ENCODE measurements around the gene SLFNL1. TPM values are rescaled to one million over a fixed set of nuclear protein-coding genes. Genes with fewer than 3 reads are reported as not detected.

The SLFNL1 gene
- total and polyA plus RNA-seq, 9 donors: 0.05 to 1.2 (median 0.62) TPM

DNA sequence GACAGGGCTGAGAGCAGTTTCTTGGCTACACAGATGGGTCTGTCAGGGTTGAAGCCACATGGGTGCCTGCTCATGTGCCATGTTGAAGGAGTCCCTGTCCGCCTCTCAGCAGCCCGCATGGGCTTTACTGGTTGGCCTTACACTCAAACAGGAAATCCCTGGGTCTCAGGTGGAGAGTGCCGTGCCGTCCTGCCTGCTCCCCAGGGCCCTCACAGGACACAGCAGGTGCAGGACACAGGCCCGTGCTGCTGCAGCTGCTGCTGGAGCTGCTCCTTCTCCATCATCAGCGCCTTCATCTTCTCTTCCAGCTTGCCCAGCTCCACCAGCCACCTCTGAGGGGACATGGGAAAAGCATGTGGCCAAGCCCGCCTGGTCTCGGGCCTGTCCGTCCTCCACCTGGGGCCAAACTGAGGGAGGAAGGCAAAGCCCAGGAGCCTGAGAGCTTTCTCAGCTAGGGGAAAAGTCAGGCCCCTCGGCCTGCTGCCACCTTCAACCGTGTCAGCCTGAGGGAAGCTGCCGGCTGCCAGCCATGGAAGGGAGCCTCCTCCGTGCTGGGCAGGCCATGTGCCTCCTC, 5.5 kb downstream of the SLFNL1 start:
- H3K36me3 ChIP-seq: no peaks in the 10 kb centered on the region
- TF ChIP-seq POLR2A (IDR thresholded peaks at IDR 0.05): no peak
- TF ChIP-seq EP300 (IDR thresholded peaks at IDR 0.05): no peak
- TF ChIP-seq, protein P1, sequence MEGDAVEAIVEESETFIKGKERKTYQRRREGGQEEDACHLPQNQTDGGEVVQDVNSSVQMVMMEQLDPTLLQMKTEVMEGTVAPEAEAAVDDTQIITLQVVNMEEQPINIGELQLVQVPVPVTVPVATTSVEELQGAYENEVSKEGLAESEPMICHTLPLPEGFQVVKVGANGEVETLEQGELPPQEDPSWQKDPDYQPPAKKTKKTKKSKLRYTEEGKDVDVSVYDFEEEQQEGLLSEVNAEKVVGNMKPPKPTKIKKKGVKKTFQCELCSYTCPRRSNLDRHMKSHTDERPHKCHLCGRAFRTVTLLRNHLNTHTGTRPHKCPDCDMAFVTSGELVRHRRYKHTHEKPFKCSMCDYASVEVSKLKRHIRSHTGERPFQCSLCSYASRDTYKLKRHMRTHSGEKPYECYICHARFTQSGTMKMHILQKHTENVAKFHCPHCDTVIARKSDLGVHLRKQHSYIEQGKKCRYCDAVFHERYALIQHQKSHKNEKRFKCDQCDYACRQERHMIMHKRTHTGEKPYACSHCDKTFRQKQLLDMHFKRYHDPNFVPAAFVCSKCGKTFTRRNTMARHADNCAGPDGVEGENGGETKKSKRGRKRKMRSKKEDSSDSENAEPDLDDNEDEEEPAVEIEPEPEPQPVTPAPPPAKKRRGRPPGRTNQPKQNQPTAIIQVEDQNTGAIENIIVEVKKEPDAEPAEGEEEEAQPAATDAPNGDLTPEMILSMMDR (IDR thresholded peaks at IDR 0.05): no peak
- no peak overlapping the region for H3K4me3 ChIP-seq
- H3K4me1 ChIP-seq (ENCODE audit: insufficient read depth): no peaks in the 10 kb centered on the region
- intact Hi-C loops (cut with DNase I): no loop called here
- DNase-seq: no peak
- WGBS, 3 donors: 88 to 90% (median 90%) methylated on average over 12 to 13 of the region's 13 CpGs
- H3K27ac ChIP-seq: no peak overlapping the region
- no peaks in the 10 kb centered on the region for H3K27me3 ChIP-seq
- H3K9me3 ChIP-seq: no peaks in the 10 kb centered on the region

DNA sequence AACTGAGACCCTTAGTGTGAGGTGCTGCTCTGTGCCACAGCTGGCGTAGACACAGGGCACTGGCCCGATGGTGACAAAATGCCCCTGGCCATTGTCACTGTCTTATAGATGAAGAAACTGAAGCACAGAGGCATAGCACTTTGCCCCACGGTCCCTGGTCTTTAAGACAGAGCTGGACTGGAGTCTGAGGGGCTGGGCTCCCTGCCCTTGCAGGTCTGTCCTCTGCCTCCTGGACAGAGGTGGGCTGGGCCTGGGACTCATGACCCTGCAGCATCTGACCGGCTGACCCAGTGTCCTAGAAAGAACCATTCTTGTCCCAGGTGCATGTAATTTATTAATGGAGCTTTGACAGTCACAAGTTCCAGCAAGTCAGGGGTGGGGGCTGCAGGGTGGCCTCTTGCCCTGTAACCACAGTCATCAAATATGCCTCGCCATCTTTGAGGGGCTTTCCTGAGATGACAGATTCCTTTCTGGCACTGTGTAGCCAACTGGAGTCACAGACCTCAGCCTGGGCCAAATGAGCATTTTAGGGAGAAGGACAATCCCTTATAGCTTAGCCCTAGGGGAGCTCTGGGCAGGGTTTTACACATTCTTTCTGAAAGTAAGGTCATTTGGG, 6.1 kb downstream of the SLFNL1 start:
- no peaks in the 10 kb centered on the region for H3K9me3 ChIP-seq
- H3K36me3 ChIP-seq: no peaks in the 10 kb centered on the region
- WGBS, 3 donors: 78 to 87% (median 85%) methylated on average over 5 of the region's 5 CpGs
- H3K27me3 ChIP-seq: no peaks in the 10 kb centered on the region
- H3K27ac ChIP-seq: no peak overlapping the region
- H3K4me3 ChIP-seq: no peak overlapping the region
- DNase-seq: no peak
- intact Hi-C loops (cut with DNase I): no loop called here
- TF ChIP-seq POLR2A (IDR thresholded peaks at IDR 0.05): no peak
- TF ChIP-seq EP300 (IDR thresholded peaks at IDR 0.05): no peak
- TF ChIP-seq, protein P1 (IDR thresholded peaks at IDR 0.05): no peak
- H3K4me1 ChIP-seq (ENCODE audit: insufficient read depth): no peaks in the 10 kb centered on the region

DNA sequence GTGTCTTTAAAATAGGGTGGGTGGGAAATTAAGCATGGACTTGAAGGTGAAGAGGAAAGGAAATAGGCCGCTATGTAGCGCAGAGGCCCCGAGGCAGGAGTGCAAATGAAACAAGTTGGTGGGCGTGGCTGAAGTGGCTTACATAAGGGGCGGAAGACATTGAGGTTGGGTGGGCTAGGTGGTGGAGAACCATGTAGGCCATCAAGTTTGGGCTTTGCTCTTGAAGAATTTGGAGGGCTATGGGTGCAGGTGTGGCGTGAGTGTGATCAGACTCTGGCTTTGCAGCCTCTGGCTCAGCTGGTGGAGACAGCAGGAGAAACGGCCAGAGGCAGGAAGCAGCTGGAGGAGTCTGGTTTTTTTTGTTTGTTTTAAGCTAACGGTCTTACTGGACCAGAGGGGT, 6.7 kb downstream of the SLFNL1 start:
- no peak overlapping the region for H3K4me3 ChIP-seq
- H3K4me1 ChIP-seq (ENCODE audit: insufficient read depth): no peaks in the 10 kb centered on the region
- H3K27ac ChIP-seq: no peak overlapping the region
- H3K27me3 ChIP-seq: no peaks in the 10 kb centered on the region
- TF ChIP-seq EP300 (IDR thresholded peaks at IDR 0.05): no peak
- TF ChIP-seq, protein P1 (IDR thresholded peaks at IDR 0.05): no peak
- no peak for TF ChIP-seq POLR2A (IDR thresholded peaks at IDR 0.05)
- H3K9me3 ChIP-seq: no peaks in the 10 kb centered on the region
- 69 to 78% (median 71%) methylated on average over 8 of the region's 8 CpGs for WGBS, 3 donors
- intact Hi-C loops (cut with DNase I): no loop called here
- no peak for DNase-seq
- no peaks in the 10 kb centered on the region for H3K36me3 ChIP-seq

DNA sequence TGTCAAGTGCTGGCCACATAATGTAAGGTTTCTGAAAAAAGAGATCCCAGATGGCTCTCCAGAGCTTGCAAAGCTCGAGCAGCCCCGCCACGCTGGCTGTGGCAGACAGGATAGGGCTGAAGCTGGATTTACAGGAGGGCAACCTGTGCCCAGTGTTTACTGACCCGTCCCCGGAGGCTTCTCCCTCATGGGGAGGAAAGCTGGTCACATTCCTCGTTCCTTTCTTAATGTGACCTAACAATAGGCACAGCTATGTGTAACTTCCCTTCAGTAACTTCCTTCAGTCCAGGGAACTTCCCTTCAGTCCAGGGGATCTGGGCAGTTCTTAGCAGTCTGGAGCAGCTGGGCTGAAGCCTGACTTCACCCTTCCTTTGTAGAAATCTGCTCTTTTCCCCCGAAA, 7.7 kb downstream of the SLFNL1 start:
- intact Hi-C loops (cut with DNase I): no loop called here
- no peaks in the 10 kb centered on the region for H3K27me3 ChIP-seq
- WGBS, 3 donors: 88 to 93% (median 92%) methylated on average over 7 of the region's 7 CpGs
- DNase-seq: no peak
- H3K9me3 ChIP-seq: no peaks in the 10 kb centered on the region
- no peaks in the 10 kb centered on the region for H3K4me1 ChIP-seq (ENCODE audit: insufficient read depth)
- H3K4me3 ChIP-seq: no peak overlapping the region
- no peaks in the 10 kb centered on the region for H3K36me3 ChIP-seq
- TF ChIP-seq POLR2A (IDR thresholded peaks at IDR 0.05) (no peak), EP300 (IDR thresholded peaks at IDR 0.05) (no peak)
- TF ChIP-seq, protein P1 (IDR thresholded peaks at IDR 0.05): no peak
- H3K27ac ChIP-seq: no peak overlapping the region
